Subcutaneous adipose tissue (tissue), 4 donors: Measurements from ENCODE around the gene IFRD2. TPM values are rescaled to one million over a fixed set of nuclear protein-coding genes. Genes with fewer than 3 reads are reported as not detected.

Source experiments
- CTCF ChIP-seq: fragments of 450-650 bp; IDR thresholded peaks from one replicate; pipeline ENCODE4 v1.5.1; 2016; ENCODE audit warnings: low read depth, mild to moderate bottlenecking, control low read depth, antibody characterized with exemption, moderate library complexity
- total RNA-seq, 4 donors: library from RNA; depleted of rRNA; stranded (reverse); fragments of >200 nt; gene quantifications; one replicate each; pipeline ENCODE4 v1.1.0, GENCODE V29; 2016

Gene IFRD2
- total RNA-seq, 4 donors from 2014 or later = 31.6 to 56.4 (median 52.2) TPM

DNA sequence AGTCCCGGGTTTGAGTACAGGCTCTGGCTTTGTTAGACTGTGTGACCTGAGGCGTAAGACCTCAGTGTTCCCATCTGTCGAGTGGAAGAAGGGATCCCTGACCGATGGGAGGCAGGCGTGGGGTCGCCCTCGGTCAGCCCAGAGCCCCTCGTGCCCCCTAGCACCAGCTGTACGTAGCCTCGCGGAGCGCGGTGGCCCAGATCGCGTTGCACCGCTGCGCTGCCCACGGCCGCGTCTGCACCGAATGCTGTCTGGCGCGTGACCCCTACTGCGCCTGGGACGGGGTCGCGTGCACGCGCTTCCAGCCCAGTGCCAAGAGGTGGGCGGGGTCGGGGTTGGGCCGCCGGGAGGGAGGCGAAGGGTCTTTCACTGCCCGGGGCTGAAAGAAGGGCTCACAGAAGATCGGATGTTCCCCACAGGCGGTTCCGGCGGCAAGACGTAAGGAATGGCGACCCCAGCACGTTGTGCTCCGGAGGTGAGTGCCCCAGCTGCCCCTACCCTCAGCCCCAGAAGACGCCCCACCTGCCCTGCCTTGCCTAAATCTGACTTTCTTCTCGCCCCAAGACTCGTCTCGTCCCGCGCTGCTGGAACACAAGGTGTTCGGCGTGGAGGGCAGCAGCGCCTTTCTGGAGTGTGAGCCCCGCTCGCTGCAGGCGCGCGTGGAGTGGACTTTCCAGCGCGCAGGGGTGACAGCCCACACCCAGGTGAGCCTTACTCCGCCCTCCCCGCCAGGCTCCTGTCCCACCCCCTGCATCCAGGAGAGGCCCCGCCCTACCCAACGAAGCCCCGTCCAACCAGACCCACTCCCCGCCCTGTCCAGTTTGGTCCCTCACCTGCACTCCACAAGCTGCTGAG is 16.9 kb downstream of the IFRD2 start:
- TF ChIP-seq CTCF = no peak

DNA sequence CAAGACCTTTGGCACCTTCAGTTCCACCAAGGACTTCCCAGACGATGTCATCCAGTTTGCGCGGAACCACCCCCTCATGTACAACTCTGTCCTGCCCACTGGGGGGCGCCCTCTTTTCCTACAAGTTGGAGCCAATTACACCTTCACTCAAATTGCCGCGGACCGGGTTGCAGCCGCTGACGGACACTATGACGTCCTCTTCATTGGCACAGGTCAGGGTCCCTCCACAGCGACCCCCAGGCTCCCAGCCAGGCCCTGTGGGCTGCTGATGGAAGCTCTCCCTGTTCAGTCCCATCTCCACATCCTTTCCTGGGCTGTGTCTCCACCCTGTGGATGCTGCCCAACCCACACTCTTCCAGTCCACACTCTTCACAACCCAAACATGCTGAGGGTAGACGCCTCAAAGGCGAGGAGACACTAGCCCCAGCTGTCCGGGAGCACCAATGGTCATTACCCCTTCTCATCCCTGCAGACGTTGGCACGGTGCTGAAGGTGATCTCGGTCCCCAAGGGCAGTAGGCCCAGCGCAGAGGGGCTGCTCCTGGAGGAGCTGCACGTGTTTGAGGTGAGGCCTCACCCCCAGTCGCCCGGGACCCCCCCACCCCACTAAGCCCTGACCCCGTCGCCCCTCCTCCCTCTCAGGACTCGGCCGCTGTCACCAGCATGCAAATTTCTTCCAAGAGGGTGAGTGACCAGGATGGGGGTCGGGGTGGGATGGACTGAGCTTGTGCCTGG is 17.7 kb downstream of the IFRD2 start:
- no peak for TF ChIP-seq CTCF

GRCh38 chr3:50273689-50274065 is 18.6 kb downstream of the IFRD2 start:
- TF ChIP-seq CTCF = no peak

- TF ChIP-seq CTCF = no peak
These were observed 19.1 kb downstream of the IFRD2 start for GRCh38 chr3:50272911-50273688.

DNA sequence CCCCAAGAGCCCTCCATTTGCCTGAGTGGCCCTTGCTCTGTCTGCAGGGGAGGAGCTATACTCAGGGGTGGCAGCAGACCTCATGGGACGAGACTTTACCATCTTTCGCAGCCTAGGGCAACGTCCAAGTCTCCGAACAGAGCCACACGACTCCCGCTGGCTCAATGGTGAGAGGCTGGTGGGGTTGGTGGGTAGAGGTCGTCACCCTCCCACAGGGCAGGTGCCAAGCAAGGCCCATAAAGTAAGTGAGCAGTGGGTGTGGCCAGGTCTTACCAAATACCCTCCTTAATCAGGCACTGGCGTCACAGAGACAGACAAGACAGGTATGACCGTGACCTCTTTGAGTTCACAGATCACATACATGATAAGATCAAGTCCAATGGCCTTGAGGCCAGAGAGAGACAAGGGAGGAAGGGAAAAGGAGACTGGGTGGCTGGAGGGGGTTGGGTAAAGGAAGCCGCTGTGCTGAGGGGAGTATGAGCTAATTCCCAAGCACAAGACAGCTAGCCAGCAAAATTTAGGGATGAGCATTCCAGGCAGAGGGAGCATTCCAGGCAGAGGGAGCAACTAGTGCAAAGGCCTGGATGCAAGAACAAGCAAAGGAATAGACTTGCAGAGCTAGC is 20.8 kb downstream of the IFRD2 start:
- no peak for TF ChIP-seq CTCF

GRCh38 chr3:50270422-50271224 is 21.6 kb downstream of the IFRD2 start:
- no peak for TF ChIP-seq CTCF
